HG02588 (cell line): Measurements from ENCODE around the gene MAN1A2.
"Not testable (repeated sequence)": the region's sequence is repeated elsewhere in the genome, so short reads cannot be mapped to it uniquely, and the experiment has no call there.

Experiments
- ATAC-seq: cut with Tn5 transposase; IDR thresholded peaks from one replicate; pipeline ENCODE4 v1.9.1; 2021; ENCODE audit warnings: mild to moderate bottlenecking, moderate library complexity; ENCODE audit not compliant: unreplicated experiment

MAN1A2 gene

DNA sequence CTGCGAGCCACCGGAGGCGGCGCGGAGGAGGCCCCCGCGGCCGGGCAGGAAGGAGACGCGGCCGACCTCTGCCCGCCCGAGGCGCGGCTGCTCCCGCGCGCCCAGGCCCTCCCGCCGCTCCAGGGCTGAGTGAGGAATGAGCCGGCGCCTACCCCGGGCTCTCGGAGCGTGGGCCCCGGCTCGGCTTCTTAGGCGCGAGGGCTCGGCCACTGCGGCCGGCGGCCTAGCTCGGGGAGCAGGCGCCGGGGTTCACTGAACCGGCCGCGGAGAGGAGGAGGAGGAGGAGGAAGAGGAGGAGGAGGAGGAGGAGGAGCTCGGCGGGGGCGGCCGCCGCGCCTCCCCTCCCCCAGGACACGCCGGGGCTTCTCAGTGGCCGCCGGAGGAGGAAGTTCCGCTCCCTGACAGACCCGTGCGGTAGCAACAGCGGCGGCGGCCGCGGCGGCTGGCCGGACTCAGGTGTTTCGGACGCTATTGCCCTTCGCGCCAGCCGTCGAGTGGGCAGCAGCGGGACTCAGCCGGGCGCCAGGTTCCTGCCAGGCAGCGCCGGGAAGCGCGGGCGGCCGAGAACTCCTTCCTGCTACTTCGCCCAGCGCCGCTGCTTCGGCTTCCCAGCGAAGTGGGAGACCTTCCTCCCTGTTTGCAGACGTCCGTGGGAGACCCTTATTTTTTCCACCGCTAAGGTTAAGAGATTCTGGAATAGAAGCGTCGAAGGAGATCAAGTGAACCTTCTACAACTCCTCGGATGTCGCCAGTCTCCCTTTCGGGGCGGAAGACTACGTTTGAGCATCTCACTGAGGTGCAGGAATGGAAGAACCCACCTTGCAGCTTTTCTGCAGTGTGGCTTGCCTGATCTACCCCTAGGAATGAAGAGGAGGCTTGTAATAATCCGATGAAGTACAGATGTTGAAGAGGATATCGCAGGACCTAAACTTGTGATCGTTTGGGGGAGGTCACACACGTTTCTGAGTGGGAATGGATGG, at the start of gene MAN1A2:
TSS of gene MAN1A2 (plus strand) at position 404 of the 980 bp plus-strand sequence. CDS start 735 bp downstream, outside the sequence.
- ATAC-seq: peak; percentile 61

DNA sequence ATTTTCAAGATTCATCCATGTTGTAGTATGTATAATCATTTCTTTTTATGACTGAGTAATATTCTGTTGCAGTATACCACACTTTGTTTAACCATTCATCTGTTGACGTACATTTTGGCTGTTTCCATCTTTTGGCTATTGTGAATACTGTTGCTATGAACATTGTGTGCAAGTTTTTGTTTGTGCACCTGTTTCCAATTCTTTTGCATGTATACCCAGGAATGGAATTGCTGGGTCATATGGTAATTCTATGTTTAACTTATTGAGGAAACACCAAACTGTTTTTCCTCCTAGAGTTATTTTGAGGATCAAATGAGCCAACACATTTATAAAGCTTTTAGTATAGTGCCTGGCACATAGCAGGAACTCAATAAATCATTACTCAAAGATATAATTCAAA, 49.2 kb upstream of the MAN1A2 start:
- no peak for ATAC-seq

DNA sequence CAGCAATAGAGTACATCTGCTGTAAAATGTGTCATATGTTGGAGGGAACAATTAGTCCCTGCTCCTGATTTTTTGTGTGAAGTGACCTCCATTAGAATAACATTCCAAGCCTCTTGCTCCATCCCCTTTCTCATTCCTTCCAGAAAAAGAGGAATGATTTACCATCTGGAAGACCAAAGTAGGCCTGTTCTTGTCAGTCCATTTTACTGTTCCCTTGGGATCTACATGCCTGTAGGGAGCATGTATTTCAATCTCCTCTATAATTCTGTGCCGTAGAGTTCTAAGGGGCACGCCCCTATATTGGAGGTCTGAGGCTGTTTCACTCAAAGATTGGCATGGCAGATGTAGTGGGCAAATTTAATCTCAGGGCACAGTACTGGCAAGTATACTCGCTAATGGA, 48.8 kb upstream of the MAN1A2 start:
- ATAC-seq: no peak

DNA sequence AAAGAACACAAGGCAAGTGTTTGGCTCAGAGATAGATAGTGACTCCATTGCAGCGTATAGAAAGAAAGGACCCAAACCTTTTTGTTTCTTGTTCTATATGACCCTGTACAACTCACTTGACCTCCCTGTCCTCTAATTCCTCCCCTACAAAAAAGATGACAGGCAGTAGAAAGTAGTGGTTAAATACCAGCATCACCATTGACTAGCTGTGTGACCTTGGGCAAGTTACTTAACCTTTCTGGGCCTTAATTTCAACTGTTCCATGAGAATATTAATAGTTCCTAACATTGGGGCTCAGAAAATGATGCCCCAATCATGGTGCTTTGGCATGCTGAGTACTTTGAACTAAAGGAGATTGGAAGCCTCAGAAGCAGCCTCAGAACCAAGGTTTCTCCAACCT, 46.7 kb upstream of the MAN1A2 start:
- no peak for ATAC-seq

DNA sequence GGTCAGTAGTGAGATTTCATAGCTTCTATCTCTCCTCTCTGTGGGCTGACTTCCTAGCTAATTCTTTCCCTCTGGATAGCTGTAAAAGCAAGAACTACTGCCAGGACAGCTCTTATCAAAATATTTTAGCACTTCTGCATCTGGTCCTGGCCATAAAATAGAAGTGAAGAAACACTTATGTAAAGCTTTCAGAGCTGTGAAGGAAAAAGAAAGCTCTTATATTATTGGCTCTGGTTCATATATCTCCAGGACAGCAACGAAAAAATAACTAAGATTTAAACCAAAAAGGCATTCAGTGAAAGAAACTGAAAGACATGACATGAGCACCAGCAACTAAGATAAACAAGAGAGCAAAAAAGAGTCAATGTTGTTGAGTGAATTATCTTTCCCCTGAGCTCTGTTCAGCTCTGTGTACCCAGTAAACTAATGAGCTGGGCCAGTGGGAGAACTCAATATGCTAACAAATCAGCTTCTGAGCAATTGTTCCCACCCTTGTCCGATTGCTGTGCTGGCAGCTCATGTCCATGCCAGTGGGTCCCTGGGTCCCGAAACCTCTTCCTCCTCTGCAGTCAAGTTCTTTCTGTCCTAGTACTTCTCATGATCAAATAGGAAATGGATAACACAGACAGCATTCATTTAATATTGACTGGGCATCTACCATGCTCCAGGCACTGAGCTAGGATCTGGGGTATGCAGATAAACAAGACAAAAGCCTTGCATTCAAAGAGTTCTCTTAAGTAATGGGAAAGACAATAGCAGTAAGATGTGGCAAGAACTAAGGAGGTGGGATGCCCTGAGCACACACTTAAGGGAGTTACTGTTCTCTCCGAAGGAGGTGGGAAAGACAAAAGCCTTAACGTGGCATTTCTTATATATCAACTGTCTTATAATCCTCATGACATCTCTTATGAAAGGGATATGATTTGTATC, 45.3 kb upstream of the MAN1A2 start:
- ATAC-seq: no peak

DNA sequence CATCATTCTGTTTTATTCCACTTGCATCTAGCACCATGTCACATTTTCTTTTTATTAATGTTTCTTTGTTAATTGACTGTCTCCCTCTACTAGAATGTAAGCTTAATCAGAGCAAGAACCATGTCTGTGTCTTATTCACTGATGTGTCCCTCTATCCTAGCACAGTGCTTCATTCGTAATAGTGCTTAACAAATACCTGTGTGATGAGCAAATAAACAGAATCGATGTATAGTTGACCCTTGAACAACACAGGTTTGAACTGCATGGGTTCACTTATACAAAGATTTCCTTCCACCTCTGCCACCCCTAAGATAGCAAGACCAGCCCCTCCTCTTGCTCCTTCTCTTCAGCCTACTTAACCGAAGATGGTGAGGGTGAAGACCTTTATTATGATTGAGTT, 42.9 kb upstream of the MAN1A2 start:
- no peak for ATAC-seq

DNA sequence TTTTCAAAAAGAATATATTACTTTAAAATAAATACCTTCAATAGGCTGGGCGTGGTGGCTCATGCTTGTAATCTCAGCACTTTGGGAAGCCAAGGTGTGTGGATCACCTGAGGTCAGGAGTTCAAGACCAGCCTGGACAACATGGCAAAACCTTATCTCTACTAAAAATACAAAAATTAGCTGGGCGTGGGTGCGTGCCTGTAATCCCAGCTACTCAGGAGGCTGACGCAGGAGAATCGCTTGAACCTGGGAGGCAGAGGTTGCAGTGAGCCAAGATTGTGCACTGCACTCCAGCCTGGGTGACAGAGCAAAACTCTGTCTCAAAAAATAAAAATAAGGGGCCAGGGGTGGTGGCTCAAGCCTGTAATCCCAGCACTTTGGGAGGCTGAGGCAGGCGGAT, 41.2 kb upstream of the MAN1A2 start:
- not testable (repeated sequence) for ATAC-seq

DNA sequence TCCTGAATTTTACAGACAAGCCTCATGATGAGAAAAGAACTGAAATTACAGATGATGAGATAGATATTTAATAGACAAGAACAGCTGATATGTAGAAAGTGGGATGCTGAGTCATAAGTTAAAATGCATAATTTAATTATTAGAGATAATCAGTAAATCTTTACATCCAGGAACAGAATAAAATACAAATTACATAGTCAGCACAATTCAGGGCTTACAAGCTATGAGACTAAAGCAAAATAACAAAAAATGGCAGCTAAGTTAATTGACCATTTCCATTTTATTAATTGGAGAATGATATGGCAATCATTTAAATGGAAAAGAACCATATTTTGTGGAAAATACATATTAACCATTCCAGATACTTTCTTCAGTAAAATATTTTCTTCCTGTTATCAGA, 40.2 kb upstream of the MAN1A2 start:
- ATAC-seq: no peak

DNA sequence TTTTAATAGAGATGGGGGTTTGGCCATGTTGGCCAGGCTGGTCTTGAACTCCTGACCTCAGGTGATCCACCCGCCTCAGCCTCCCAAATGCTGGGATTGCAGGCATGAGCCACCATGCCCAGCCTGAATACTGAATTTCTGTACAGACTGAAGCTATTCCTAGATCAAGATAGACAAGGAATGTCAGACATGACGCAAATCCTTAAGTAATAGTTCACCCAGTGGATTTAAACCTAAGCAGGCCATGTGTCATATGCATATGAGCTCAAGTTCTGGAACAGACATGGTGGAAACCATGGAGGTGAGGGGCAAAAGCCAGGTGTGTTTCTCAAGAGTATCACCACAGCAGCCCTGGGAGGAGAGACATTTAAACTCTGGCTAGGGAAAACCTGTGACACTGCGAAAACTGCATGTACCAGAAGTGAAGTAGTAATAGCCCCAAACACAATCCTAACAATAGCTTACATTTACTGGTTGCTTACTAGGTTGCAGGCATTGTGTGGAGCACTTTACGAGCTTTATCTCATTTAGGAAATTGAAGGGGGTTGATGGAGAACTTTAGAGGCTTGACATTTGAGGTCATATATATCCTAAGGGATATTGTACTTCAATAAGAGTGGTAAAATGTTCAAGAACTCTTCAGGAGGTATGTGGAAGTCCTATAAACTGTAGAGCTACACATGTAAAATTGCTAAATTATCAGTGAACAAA, 31.7 kb upstream of the MAN1A2 start:
- ATAC-seq: no peak

DNA sequence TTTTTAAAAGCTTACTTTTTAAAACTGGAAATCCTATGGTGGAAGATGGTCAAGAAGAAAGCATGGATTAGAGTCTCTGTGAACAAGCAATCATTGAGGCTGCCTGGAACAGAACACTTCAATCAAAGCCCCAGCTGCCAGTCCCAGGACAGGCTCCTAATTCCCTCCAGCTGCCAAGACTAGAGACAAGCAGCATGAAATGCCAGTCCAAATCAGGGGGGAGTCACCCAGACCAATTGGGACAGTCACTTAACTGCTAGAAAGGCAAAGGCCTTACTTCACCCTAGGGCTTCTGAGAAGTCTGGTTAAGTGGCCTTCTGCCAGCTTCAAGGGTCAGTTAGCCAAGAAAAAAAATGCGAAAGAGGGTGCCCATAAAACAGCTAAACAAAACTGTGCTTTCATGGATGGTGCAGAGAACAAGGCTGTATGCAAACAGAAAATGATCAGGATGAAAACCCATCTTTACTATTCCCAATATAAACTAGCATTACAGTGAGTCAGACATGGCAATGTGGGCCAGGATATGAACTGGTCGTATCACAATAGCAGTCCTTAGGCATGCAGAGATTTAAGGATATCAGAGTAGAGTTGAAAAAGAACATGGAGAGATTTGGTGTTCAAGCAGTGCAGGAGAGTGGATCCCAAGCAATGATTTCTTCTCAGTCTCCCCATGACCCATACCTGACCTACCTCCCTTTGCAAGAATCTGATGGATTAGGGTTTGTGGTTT, 31.0 kb upstream of the MAN1A2 start:
- ATAC-seq: no peak

DNA sequence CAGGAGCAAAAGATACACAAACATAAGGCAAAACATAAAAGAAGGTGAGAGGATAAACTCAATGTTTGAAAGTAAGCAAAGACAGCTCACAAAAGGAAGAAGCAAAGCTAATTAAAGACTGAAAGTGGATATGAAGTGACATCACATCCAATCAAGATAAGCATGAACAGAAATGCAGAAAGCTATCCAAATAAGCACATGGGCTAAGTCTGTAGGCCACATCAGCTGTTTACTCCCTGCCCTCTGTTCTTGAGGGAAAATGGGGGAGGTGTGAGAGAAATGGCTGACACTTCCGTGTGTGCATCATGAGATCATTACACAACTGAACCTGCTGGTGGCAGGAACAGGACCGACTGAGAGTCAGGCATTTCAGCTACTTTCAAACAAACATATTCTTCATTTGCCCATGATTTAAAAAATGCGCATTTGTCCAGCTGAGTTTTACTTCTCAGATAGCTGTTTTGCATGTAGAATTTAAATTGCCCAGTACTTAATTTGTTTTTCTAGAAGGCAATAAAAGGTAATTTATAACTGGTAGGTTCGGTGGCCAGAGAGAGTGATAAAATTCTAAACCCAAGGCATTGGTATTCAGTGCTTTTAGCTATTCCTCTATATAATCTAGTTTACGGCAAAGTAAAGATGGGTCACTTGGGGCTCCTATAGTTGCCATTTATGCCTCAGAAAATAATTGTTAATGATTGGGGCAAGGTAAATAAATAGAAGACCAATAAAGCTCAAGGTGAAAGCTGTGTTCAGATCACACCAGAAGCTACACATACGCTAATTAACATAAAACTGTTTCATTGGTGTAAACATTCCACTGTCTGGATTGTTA, 27.2 kb upstream of the MAN1A2 start:
- ATAC-seq: no peak

DNA sequence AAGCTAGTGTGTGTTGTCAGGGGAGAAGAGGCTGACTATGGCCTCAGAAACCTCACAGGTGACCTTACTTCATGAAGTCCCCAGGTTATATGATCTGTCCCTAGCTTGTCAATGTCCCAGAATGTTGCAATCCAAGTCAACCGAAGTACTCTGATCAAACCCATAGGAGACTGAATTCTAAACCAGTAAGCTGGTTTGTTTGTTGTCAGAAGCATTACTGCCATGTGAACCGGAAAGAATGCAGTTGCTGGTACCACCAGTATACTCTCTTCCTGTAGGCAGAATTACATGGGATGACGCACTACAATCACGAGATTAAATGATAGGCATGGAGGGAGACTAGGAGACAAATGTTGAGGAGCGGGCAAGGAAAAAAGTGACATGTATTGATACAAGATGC, 26.1 kb upstream of the MAN1A2 start:
- ATAC-seq: no peak

DNA sequence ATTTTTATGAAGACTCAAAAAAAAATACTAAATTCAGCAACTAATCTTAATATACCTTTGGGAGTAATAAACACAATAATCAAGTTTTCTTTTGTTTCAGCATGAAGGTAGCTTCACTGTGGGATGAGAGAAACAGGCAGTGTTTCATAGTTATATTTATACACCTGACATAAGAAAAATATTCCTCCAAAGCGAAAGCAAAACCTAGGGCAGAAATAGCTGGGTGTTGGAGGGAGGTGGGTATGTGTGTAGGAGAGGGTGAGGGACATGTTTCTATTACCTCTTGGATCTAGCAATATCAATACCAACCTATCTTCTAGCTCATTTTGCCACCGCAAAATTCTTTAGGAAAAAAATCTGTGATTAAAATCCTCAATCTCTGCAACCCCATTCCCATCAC, 24.9 kb upstream of the MAN1A2 start:
- no peak for ATAC-seq

DNA sequence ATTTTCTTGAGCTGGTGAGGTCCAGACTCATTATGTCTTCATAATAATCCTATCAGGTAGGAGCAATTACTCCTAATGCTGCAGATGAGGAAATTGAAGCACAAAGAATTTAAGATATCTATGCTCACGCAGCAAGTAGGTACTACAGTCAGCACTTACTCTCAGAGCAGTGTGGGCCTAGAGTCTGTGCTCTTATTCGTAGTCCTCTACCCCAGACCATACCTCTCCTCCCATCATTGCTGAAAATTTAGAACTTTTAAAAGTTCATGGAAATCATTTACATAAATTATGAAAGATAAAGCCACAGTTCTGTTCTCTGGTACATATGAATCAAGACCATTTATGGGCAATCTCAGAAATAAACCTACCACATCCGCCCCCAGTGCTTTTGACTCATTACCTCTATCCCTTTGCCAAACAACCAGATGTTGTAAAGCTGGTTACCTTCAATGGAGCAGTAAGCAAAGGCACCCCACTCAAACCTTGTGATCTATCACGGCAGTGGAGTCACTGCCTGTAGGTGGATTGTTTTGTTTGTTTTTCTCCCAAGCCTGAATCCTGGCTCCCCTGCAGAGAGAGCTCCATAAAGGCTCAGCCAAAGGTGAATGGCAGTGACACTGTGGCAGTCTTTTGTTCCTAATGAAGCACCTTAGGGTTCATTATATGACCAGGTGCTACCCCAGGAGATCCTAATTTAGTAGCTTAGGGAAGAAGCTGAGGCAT, 20.9 kb upstream of the MAN1A2 start:
- ATAC-seq: no peak

DNA sequence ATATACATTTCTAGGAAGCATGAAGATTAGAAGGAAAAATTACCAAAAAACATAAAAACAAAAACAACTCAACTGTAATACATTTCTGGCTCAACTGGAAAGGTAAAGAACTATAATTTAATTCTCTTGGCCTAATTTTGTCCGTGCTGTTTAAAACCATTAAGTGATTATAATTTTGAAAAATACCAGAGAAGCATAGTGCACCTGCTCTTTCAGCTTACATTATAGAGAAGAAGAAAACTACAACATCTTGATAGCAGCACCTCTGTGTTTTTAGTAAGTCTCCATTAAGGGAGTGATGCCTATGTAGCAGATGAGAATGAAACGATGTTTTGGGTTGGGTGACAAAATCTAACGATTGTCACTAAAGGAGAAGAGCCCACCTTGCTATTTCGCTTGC, 19.3 kb upstream of the MAN1A2 start:
- no peak for ATAC-seq

DNA sequence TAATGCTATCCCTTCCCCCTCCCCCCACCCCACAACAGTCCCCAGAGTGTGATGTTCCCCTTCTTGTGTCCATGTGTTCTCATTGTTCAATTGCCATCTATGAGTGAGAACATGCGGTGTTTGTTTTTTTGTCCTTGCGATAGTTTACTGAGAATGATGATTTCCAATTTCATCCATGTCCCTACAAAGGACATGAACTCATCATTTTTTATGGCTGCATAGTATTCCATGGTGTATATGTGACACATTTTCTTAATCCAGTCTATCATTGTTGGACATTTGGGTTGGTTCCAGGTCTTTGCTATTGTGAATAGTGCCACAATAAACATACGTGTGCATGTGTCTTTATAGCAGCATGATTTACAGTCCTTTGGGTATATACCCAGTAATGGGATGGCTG, 14.6 kb upstream of the MAN1A2 start:
- ATAC-seq: not testable (repeated sequence)

DNA sequence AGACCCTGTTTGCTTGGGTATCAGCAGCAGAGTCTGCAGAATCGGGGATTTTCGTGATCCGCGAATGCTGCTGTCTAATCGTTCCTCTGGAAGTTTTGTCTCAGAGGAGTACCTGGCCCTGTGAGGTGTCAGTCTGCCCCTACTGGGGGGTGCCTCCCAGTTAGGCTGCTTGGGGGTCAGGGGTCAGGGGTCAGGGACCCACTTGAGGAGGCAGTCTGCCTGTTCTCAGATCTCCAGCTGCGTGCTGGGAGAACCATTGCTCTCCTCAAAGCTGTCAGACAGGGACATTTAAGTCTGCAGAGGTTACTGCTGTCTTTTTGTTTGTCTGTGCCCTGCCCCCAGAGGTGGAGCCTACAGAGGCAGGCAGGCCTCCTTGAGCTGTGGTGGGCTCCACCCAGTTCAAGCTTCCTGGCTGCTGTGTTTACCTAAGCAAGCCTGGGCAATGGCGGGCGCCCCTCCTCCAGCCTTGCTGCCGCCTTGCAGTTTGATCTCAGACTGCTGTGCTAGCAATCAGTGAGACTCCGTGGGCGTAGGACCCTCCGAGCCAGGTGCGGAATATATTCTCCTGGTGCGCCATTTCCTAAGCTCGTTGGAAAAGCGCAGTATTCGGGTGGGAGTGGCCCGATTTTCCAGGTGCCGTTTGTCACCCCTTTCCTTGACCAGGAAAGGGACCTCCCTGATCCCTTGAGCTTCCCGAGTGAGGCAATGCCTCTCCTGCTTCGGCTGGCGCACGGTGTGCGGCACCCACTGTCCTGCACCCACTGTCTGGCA, 9.2 kb upstream of the MAN1A2 start:
- not testable (repeated sequence) for ATAC-seq

DNA sequence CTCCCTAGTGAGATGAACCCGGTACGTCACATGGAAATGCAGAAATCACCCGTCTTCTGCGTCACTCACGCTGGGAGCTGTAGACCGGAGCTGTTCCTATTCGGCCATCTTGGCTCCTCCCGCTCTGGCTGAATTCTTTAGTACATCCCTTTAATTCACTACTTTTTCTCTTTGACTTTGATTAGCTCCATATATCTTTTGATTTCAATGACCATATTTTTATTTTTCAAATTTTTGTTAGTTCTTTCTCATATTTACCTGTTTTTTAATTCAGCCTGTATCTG, 8.7 kb upstream of the MAN1A2 start:
- ATAC-seq: not testable (repeated sequence)
